ENCODE measurements around the gene KCNS3.

DNA sequence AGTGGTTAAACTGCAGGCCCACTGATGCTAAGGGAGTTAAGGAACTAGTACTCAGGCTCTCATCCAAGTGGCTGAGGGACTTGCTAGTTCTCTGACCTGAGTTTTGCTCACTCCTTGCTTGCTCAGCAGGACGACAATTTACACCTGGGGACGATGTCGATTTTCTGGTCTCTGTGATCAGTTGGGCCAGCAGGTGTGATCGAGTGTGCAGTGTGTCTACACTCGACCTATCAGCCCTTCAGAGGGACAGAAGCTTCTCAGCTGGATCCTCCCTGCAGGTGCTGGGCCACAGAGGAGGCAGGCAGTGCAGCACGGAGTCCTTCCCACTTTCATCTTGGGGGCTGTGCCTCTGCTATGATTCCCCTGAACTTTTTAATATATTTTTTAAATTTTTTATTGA lies 71.5 kb downstream of the KCNS3 start:
- TF ChIP-seq, protein P1, sequence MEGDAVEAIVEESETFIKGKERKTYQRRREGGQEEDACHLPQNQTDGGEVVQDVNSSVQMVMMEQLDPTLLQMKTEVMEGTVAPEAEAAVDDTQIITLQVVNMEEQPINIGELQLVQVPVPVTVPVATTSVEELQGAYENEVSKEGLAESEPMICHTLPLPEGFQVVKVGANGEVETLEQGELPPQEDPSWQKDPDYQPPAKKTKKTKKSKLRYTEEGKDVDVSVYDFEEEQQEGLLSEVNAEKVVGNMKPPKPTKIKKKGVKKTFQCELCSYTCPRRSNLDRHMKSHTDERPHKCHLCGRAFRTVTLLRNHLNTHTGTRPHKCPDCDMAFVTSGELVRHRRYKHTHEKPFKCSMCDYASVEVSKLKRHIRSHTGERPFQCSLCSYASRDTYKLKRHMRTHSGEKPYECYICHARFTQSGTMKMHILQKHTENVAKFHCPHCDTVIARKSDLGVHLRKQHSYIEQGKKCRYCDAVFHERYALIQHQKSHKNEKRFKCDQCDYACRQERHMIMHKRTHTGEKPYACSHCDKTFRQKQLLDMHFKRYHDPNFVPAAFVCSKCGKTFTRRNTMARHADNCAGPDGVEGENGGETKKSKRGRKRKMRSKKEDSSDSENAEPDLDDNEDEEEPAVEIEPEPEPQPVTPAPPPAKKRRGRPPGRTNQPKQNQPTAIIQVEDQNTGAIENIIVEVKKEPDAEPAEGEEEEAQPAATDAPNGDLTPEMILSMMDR (conservative IDR thresholded peaks at IDR 0.05 in 1 of 2, IDR thresholded peaks at IDR 0.05 in 1 of 2; ENCODE audit: low read depth in 1 of 2, low read length in 2 of 2): no peak
- TF ChIP-seq EZH2 (IDR thresholded peaks at IDR 0.05; ENCODE audit: low read length, missing control alignments): no peak
